Liver (tissue), 3 donors: ENCODE measurements around the gene STK35.

Experiments used
- ATF3 ChIP-seq: IDR thresholded peaks from 2 replicates; pipeline ENCODE4 v1.6.1; 2016; ENCODE audit warnings: antibody characterized with exemption
- CTCF ChIP-seq: fragments of 150-350 bp; IDR thresholded peaks from 2 replicates; pipeline ENCODE4 v1.5.1; 2017; ENCODE audit warnings: improper control_type of control experiment, low read depth, low read length; ENCODE audit not compliant: missing input control
- EGR1 ChIP-seq, 2 donors: IDR thresholded peaks; 2 replicates each; pipeline ENCODE4 v1.6.1; 2016 to 2018; ENCODE audit warnings: antibody characterized with exemption in 2 of 2, low read depth in 2 of 2
- GABPA ChIP-seq, 2 donors: IDR thresholded peaks in 1 of 2; conservative IDR thresholded peaks in 1 of 2; 2 replicates each; pipeline ENCODE4 v1.6.1; 2016; ENCODE audit warnings: antibody characterized with exemption in 2 of 2, mild to moderate bottlenecking in 1 of 2, moderate library complexity in 1 of 2
- HNF4A ChIP-seq, 2 donors: conservative IDR thresholded peaks; 2 replicates each; pipeline ENCODE4 v1.6.1; 2016; ENCODE audit warnings: antibody characterized with exemption in 2 of 2, mild to moderate bottlenecking in 2 of 2
- JUND ChIP-seq, 2 donors: IDR thresholded peaks; 2 replicates each; pipeline ENCODE4 v1.6.1; 2016; ENCODE audit warnings: antibody characterized with exemption in 2 of 2
- MAX ChIP-seq: IDR thresholded peaks from 2 replicates; pipeline ENCODE4 v1.6.1; 2016; ENCODE audit warnings: antibody characterized with exemption
- RAD21 ChIP-seq, 2 donors: IDR thresholded peaks; 2 replicates each; pipeline ENCODE4 v1.6.1; 2016; ENCODE audit warnings: antibody characterized with exemption in 2 of 2, mild to moderate bottlenecking in 2 of 2
- REST ChIP-seq: IDR thresholded peaks from 2 replicates; pipeline ENCODE4 v1.6.1; 2016; ENCODE audit warnings: antibody characterized with exemption, mild to moderate bottlenecking
- SP1 ChIP-seq: IDR thresholded peaks from 2 replicates; pipeline ENCODE4 v1.6.1; 2018; ENCODE audit warnings: antibody characterized with exemption, mild to moderate bottlenecking
- TAF1 ChIP-seq: conservative IDR thresholded peaks from 2 replicates; pipeline ENCODE4 v1.6.1; 2016; ENCODE audit warnings: antibody characterized with exemption, mild to moderate bottlenecking
- YY1 ChIP-seq: IDR thresholded peaks from 2 replicates; pipeline ENCODE4 v1.6.1; 2016; ENCODE audit warnings: antibody characterized with exemption, mild to moderate bottlenecking
- donor health status: healthy.
- donor health status: healthy.

GRCh38 chr20:2122936-2123335, 21.3 kb downstream of the STK35 start:
- TF ChIP-seq CTCF (no peak), MAX (no peak), ATF3 (no peak), SP1 (no peak), JUND (IDR thresholded peaks at IDR 0.05) (no peak), EGR1 (IDR thresholded peaks at IDR 0.05; ENCODE audit: low read depth in 2 of 2) (no peak), YY1 (no peak), RAD21 (IDR thresholded peaks at IDR 0.05) (no peak), HNF4A (conservative IDR thresholded peaks at IDR 0.05) (no peak), REST (no peak), GABPA (IDR thresholded peaks at IDR 0.05 in 1 of 2, conservative IDR thresholded peaks at IDR 0.05 in 1 of 2) (no peak), TAF1 (no peak)
